Right lobe of liver (tissue), 6 donors: ENCODE measurements around the gene MYO5B. TPM values are rescaled to one million over a fixed set of nuclear protein-coding genes. Genes with fewer than 3 reads are reported as not detected.

ENCODE experiments used
- ATAC-seq, 4 donors: fragments of 200-7000 bp; cut with Tn5 transposase; one replicate each; pipeline ENCODE4 v1.9.1; 2020; ENCODE audit warnings: mild to moderate bottlenecking in 4 of 4, moderate library complexity in 4 of 4
- DNase-seq, 3 donors: peaks; one replicate each; pipeline ENCODE4 v3.0.0-alpha.2; 2020
- H3K27ac ChIP-seq, 3 donors: fragments of 200-600 bp; one replicate each; pipeline ENCODE4 v1.8.0; 2022
- H3K27me3 ChIP-seq, 2 donors: fragments of 200-600 bp; one replicate each; pipeline ENCODE4 v1.8.0; 2022
- H3K36me3 ChIP-seq, 4 donors: fragments of 200-600 bp; sonication (generic) in 1 of 4; one replicate each; pipeline versions ENCODE4 v1.5.1 to v1.8.0; 2017 to 2022; ENCODE audit warnings: control low read depth in 1 of 4
- H3K4me1 ChIP-seq, 4 donors: fragments of 200-600 bp; sonication (generic) in 1 of 4; one replicate each; pipeline versions ENCODE4 v1.5.1 to v1.8.0; 2017 to 2022; ENCODE audit warnings: control low read depth in 1 of 4
- H3K4me3 ChIP-seq, 3 donors: fragments of 200-600 bp; one replicate each; pipeline ENCODE4 v1.8.0; 2022
- H3K9me3 ChIP-seq, 4 donors: fragments of 200-600 bp; sonication (generic) in 1 of 4; one replicate each; pipeline versions ENCODE4 v1.5.1 to v1.8.0; 2017 to 2022; ENCODE audit warnings: control low read depth in 1 of 4
- CTCF ChIP-seq, 4 donors: fragments of 200-600 bp in 3 of 4; fragments of 450-650 bp in 1 of 4; IDR thresholded peaks; one replicate each; pipeline versions ENCODE4 v1.5.1 to v1.8.0; 2016 to 2022; ENCODE audit warnings: antibody characterized with exemption in 4 of 4, mild to moderate bottlenecking in 2 of 4
- POLR2A ChIP-seq: fragments of 450-650 bp; IDR thresholded peaks from one replicate; pipeline ENCODE4 v1.6.1; 2017; ENCODE audit warnings: antibody characterized with exemption, mild to moderate bottlenecking
- WGBS: methylation state at CpG from one replicate; pipeline ENCODE4 v1.1.6; 2018; ENCODE audit warnings: low coverage, low lambda C conversion rate; ENCODE audit not compliant: insufficient coverage; ENCODE audit errors: missing lambda C conversion rate; 5-methylcytosine and 5-hydroxymethylcytosine counted together
- intact Hi-C, 2 donors: fragments of 100-400 bp; cut with DNase I; formaldehyde crosslinking; loops; one replicate each; pipeline versions ENCODE4 v1.11.2 to v1.14.1; 2022
- total RNA-seq, 6 experiments: library from RNA; depleted of rRNA in 2 of 6; stranded (reverse); fragments of >200 nt in 2 of 6; fragmentation: NEBNext Ultra II Directional in 3 of 6; extraction: Animal tissue kit (Norgen Biotek cat#: 25700) in 3 of 6; gene quantifications; one replicate each; pipeline versions ENCODE4 v1.1.0 to v1.2.4, GENCODE V29; 2016 to 2023
- donor health status: DM: no; HTN: yes; CAD: no.
- donor health status: DM: no; HTN: no; CAD: no.
- donor health status: DM: no; HTN: no; CAD: no.
- donor health status: DM: no; HTN: yes; CAD: no.
- donor health status: DM: no; HTN: yes; CAD: no.

MYO5B gene
- total RNA-seq, 6 experiments from 2014 or later, result 13.4 to 25.1 (median 16.6) TPM

DNA sequence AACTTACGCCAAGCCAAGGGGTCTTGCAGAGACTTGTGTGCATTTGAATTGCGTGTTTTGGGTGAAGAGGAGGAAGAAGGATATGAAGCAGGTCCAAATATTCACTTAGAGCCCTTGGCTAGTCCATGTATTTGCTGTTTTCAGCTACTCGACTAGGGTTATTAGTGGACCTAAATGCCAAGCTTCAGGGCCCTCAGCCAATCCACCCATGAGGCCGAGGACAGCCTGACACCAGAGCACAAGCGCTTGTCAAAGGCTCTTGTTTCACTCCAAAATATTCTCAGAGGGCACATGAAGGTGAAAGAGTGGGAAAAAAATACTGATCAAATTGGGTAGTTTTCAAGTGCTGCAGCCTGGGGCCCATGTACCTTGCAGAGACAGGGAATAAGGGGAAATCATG is 206.8 kb downstream of the MYO5B start:
- ATAC-seq (no peak), DNase-seq (no peak)
- intact Hi-C loops, result no loop called here
- H3K27me3 ChIP-seq, result no peaks in the 10 kb centered on the region
- WGBS, result 93% methylated on average over 3 of the region's 5 CpGs
- no peak for TF ChIP-seq CTCF (IDR thresholded peaks at IDR 0.05)
- TF ChIP-seq POLR2A, result no peak
- no peaks in the 10 kb centered on the region for H3K9me3 ChIP-seq
- H3K4me1 ChIP-seq, result peaks cover 0 to 5% (median 0%) of the 10 kb centered on the region in 4 donors
- no peak overlapping the region for H3K4me3 ChIP-seq
- no peak overlapping the region for H3K27ac ChIP-seq
- H3K36me3 ChIP-seq, result no peaks in the 10 kb centered on the region

DNA sequence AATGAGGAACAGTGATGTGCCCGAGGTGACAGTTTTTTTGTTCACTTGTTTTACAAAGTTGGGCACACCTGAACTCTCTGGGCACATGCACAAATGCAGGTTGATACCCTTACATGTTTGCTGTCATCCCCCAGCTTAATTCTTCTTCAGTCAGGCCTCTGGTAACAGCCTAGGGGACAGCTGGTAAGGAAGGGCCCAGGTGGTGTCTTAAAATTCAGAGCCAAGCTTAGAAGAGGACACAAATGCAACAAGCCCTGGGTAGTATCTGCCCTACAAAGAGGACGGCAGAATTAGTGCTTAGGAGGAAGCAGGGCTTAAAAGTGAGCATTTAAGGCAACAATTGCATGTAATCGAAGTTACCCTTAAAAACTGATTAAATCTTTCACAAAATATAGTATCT is 209.7 kb downstream of the MYO5B start:
- no peaks in the 10 kb centered on the region for H3K4me1 ChIP-seq
- DNase-seq, result no peak
- no peaks in the 10 kb centered on the region for H3K9me3 ChIP-seq
- WGBS, result 52% methylated on average over 3 of the region's 3 CpGs
- no peak overlapping the region for H3K27ac ChIP-seq
- TF ChIP-seq CTCF (IDR thresholded peaks at IDR 0.05) (no peak), POLR2A (no peak)
- no peak overlapping the region for H3K4me3 ChIP-seq
- H3K36me3 ChIP-seq, result no peaks in the 10 kb centered on the region
- no peaks in the 10 kb centered on the region for H3K27me3 ChIP-seq
- intact Hi-C loops, result no loop called here
- no peak for ATAC-seq

GRCh38 chr18:49980896-49981295 is 214.1 kb downstream of the MYO5B start:
- H3K36me3 ChIP-seq, result no peaks in the 10 kb centered on the region
- DNase-seq (no peak), ATAC-seq (no peak)
- H3K4me1 ChIP-seq, result no peaks in the 10 kb centered on the region
- TF ChIP-seq CTCF (IDR thresholded peaks at IDR 0.05), result no peak
- no peak for TF ChIP-seq POLR2A
- intact Hi-C loops, result no loop called here
- no peaks in the 10 kb centered on the region for H3K27me3 ChIP-seq
- WGBS, result 78% methylated on average over 4 of the region's 4 CpGs
- no peak overlapping the region for H3K27ac ChIP-seq
- no peaks in the 10 kb centered on the region for H3K9me3 ChIP-seq
- H3K4me3 ChIP-seq, result no peak overlapping the region

- intact Hi-C loops, result no loop called here
- H3K36me3 ChIP-seq, result no peaks in the 10 kb centered on the region
- no peak overlapping the region for H3K4me3 ChIP-seq
- DNase-seq, result no peak
- H3K4me1 ChIP-seq, result peaks cover 0 to 13% (median 2%) of the 10 kb centered on the region in 4 donors
- TF ChIP-seq CTCF (IDR thresholded peaks at IDR 0.05), result no peak
- TF ChIP-seq POLR2A, result no peak
- no peak overlapping the region for H3K27ac ChIP-seq
- no peak for ATAC-seq
- no peaks in the 10 kb centered on the region for H3K27me3 ChIP-seq
- 71% methylated on average over 10 of the region's 15 CpGs for WGBS
- no peaks in the 10 kb centered on the region for H3K9me3 ChIP-seq
Measured at GRCh38 chr18:49976795-49977560, 218.0 kb downstream of the MYO5B start.
